HG03135 (cell line): ENCODE measurements around the gene GDF15.

Experiments
- ATAC-seq: cut with Tn5 transposase; IDR thresholded peaks from one replicate; pipeline ENCODE4 v1.9.1; 2021; ENCODE audit warnings: mild to moderate bottlenecking, moderate library complexity; ENCODE audit not compliant: unreplicated experiment

GDF15 gene

GRCh38 chr19:18428787-18429674 lies 43.1 kb downstream of the GDF15 start:
- ATAC-seq = peak; percentile 49

GRCh38 chr19:18429717-18430416 lies 43.9 kb downstream of the GDF15 start:
- no peak for ATAC-seq

GRCh38 chr19:18430417-18431144 lies 44.6 kb downstream of the GDF15 start:
- ATAC-seq = no peak

GRCh38 chr19:18431351-18432197 lies 45.6 kb downstream of the GDF15 start:
- no peak for ATAC-seq

GRCh38 chr19:18432275-18433014 lies 46.5 kb downstream of the GDF15 start:
- no peak for ATAC-seq

- ATAC-seq = no peak
Measured at GRCh38 chr19:18433015-18433691, 47.2 kb downstream of the GDF15 start.

GRCh38 chr19:18433735-18434398 lies 47.9 kb downstream of the GDF15 start:
- no peak for ATAC-seq

GRCh38 chr19:18434411-18435175 lies 48.6 kb downstream of the GDF15 start:
- ATAC-seq = no peak

- ATAC-seq = no peak
Measured at GRCh38 chr19:18435178-18435841, 49.4 kb downstream of the GDF15 start.

GRCh38 chr19:18435842-18436670 lies 50.1 kb downstream of the GDF15 start:
- no peak for ATAC-seq

- ATAC-seq = no peak
Measured at GRCh38 chr19:18436671-18437490, 50.9 kb downstream of the GDF15 start.

- no peak for ATAC-seq
Measured at GRCh38 chr19:18437491-18438330, 51.8 kb downstream of the GDF15 start, which contains the start of gene ISYNA1. ISYNA1 (minus strand) TSS chr19:18438133; CDS start chr19:18437979, 154 bp downstream.

- ATAC-seq = no peak
Measured at GRCh38 chr19:18438331-18439024, 52.5 kb downstream of the GDF15 start.
